ENCODE results near the gene TBC1D22A. TPM values are rescaled to one million over a fixed set of nuclear protein-coding genes. Genes with fewer than 3 reads are reported as not detected.

TBC1D22A gene
- total and polyA plus RNA-seq, 9 of the 15 experiments (the other 6 are each of a cell fraction or from before 2014, with no cell fraction given) = 0.20 to 11.5 (median 5.2) TPM

- CTCF ChIA-PET (ENCODE audit: low intra/inter-chr PET ratio) = no interaction called here
- H3K27ac ChIP-seq (ENCODE audit: extremely low read depth, low read depth, low read length) = no peak overlapping the region
- no peak for TF ChIP-seq TBP (optimal IDR thresholded peaks at IDR 0.05; ENCODE audit: low read depth, low read length)
- TF ChIP-seq ATF3 (IDR thresholded peaks at IDR 0.05) = no peak
- no peak for TF ChIP-seq ATF3 (CRISPR knock-in tag; conservative IDR thresholded peaks at IDR 0.05)
- no peak for TF ChIP-seq STAT5B (CRISPR knock-in tag; IDR thresholded peaks at IDR 0.05)
- TF ChIP-seq ZEB2 (IDR thresholded peaks at IDR 0.05) = no peak
- TF ChIP-seq IRF2 (CRISPR knock-in tag; IDR thresholded peaks at IDR 0.05) = no peak
- TF ChIP-seq ZNF551 (CRISPR knock-in tag; IDR thresholded peaks at IDR 0.05) = no peak
- no peak for TF ChIP-seq ZNF239 (CRISPR knock-in tag; IDR thresholded peaks at IDR 0.05)
- no peak for TF ChIP-seq SMAD4 (CRISPR knock-in tag; conservative IDR thresholded peaks at IDR 0.05)
- no peak for TF ChIP-seq ESRRB (CRISPR knock-in tag; IDR thresholded peaks at IDR 0.05; ENCODE audit: borderline replicate concordance)
- TF ChIP-seq ZNF324 (CRISPR knock-in tag; IDR thresholded peaks at IDR 0.05) = no peak
- no peak for TF ChIP-seq SFPQ (IDR thresholded peaks at IDR 0.05; ENCODE audit: low read depth, low read length)
- no peak for TF ChIP-seq SMARCB1 (IDR thresholded peaks at IDR 0.05; ENCODE audit: insufficient read length, low read depth)
- no peak for TF ChIP-seq KDM2B (CRISPR knock-in tag; IDR thresholded peaks at IDR 0.05)
- H2AFZ ChIP-seq (ENCODE audit: low read depth, low read length) = no peak overlapping the region
- H3K27me3 ChIP-seq (ENCODE audit: control insufficient read depth in 2 of 2, insufficient read depth in 2 of 2, low read length in 2 of 2) = no peaks in the 10 kb centered on the region
- no peak overlapping the region for H3K4me3 ChIP-seq
- intact Hi-C loops (cut with micrococcal nuclease) (no loop called here), in situ Hi-C loops (cut with MboI) (no loop called here)
- H3K9me1 ChIP-seq (ENCODE audit: control insufficient read depth, insufficient read depth, low read length) = no peaks in the 10 kb centered on the region
- no peak for DNase-seq (ENCODE audit: extremely low read depth in 1 of 4, low spot score in 3 of 4)
- POLR2A ChIA-PET = no interaction called here
- no peaks in the 10 kb centered on the region for H3K9me3 ChIP-seq (replicated peaks; ENCODE audit: control insufficient read depth, insufficient read depth, low read depth, low read length)
- H3K36me3 ChIP-seq (ENCODE audit: control insufficient read depth, insufficient read depth, low read length) = 0 out of 3 replicates have a peak, but pooled peaks cover 2% of the 10 kb centered on the region
- no peak overlapping the region for H3K4me2 ChIP-seq (ENCODE audit: insufficient read depth, low read length)
- 0 out of 2 replicates have a peak, but pooled peaks cover 3% of the 10 kb centered on the region for H4K20me1 ChIP-seq (replicated peaks; ENCODE audit: control insufficient read depth, insufficient read depth, low read length)
- H3K4me1 ChIP-seq (replicated peaks in 1 of 2; ENCODE audit: control insufficient read depth in 2 of 2, insufficient read depth in 2 of 2, low read length in 2 of 2) = no peaks in the 10 kb centered on the region; a peak in 2 of 5 replicates
- FAIRE-seq = no peak
- no peaks in the 10 kb centered on the region for H3K79me2 ChIP-seq (ENCODE audit: control insufficient read depth, insufficient read depth, low read length)
- 82% methylated on average over 9 of the region's 15 CpGs for WGBS (ENCODE audit: insufficient coverage, low coverage, missing lambda C conversion rate)
- BruUV-seq (replicated peaks) = no TSS peak
- H3K9ac ChIP-seq (ENCODE audit: insufficient read depth in 1 of 2, low read depth in 2 of 2, low read length in 2 of 2) = 0 out of 4 replicates have a peak overlapping the region, but pooled peaks of 1 of the 2 experiments have one; percentile 17
- no peak for ATAC-seq
These were observed 146.2 kb downstream of the TBC1D22A start for GRCh38 chr22:46908641-46909107.

Data from K562 (cell line).